ENCODE measurements around the gene DIS3L2. TPM values are rescaled to one million over a fixed set of nuclear protein-coding genes. Genes with fewer than 3 reads are reported as not detected.

DIS3L2 gene
- total RNA-seq, 1 donor from 2014 or later: 42.1 TPM

GRCh38 chr2:231926180-231926741 is 35.3 kb upstream of the DIS3L2 start, which contains the start of gene NPPC:
TSS of gene NPPC (minus strand) at chr2:231926396. CDS start at chr2:231926249, 147 bp downstream.
- H3K4me3 Mint-ChIP-seq (ENCODE audit: unreplicated experiment): peak within 1 kb of the TSS; percentile 90
- H3K9me3 Mint-ChIP-seq (ENCODE audit: unreplicated experiment): peaks cover 15% of the 10 kb centered on the region
- TF ChIP-seq CTCF (IDR thresholded peaks at IDR 0.05; ENCODE audit: partially characterized antibody, unreplicated experiment): peak; percentile 71
- peaks cover 28% of the 10 kb centered on the region for H3K27me3 Mint-ChIP-seq (ENCODE audit: unreplicated experiment)
- H3K36me3 Mint-ChIP-seq (ENCODE audit: unreplicated experiment): no peaks in the 10 kb centered on the region
- H3K4me1 Mint-ChIP-seq (ENCODE audit: low read depth, unreplicated experiment): peaks cover 44% of the 10 kb centered on the region
- H3K27ac Mint-ChIP-seq (ENCODE audit: unreplicated experiment): peak within 1 kb of the TSS; percentile 62
- DNase-seq: peak; percentile 90

GRCh38 chr2:231926761-231927565 is 34.5 kb upstream of the DIS3L2 start:
- H3K4me3 Mint-ChIP-seq (ENCODE audit: unreplicated experiment): peak overlapping the region; percentile 90
- DNase-seq: no peak
- peaks cover 16% of the 10 kb centered on the region for H3K9me3 Mint-ChIP-seq (ENCODE audit: unreplicated experiment)
- H3K36me3 Mint-ChIP-seq (ENCODE audit: unreplicated experiment): no peaks in the 10 kb centered on the region
- peaks cover 47% of the 10 kb centered on the region for H3K4me1 Mint-ChIP-seq (ENCODE audit: low read depth, unreplicated experiment)
- H3K27ac Mint-ChIP-seq (ENCODE audit: unreplicated experiment): peak overlapping the region; percentile 62
- H3K27me3 Mint-ChIP-seq (ENCODE audit: unreplicated experiment): peaks cover 28% of the 10 kb centered on the region
- TF ChIP-seq CTCF (IDR thresholded peaks at IDR 0.05; ENCODE audit: partially characterized antibody, unreplicated experiment): no peak

- peak overlapping the region; percentile 26 for H3K27ac Mint-ChIP-seq (ENCODE audit: unreplicated experiment)
- H3K4me3 Mint-ChIP-seq (ENCODE audit: unreplicated experiment): peak overlapping the region; percentile 90
- peaks cover 28% of the 10 kb centered on the region for H3K27me3 Mint-ChIP-seq (ENCODE audit: unreplicated experiment)
- peaks cover 42% of the 10 kb centered on the region for H3K4me1 Mint-ChIP-seq (ENCODE audit: low read depth, unreplicated experiment)
- H3K9me3 Mint-ChIP-seq (ENCODE audit: unreplicated experiment): peaks cover 16% of the 10 kb centered on the region
- DNase-seq: no peak
- no peaks in the 10 kb centered on the region for H3K36me3 Mint-ChIP-seq (ENCODE audit: unreplicated experiment)
- TF ChIP-seq CTCF (IDR thresholded peaks at IDR 0.05; ENCODE audit: partially characterized antibody, unreplicated experiment): no peak
These were observed 34.0 kb upstream of the DIS3L2 start for GRCh38 chr2:231927566-231927890.

- no peaks in the 10 kb centered on the region for H3K36me3 Mint-ChIP-seq (ENCODE audit: unreplicated experiment)
- H3K4me1 Mint-ChIP-seq (ENCODE audit: low read depth, unreplicated experiment): peaks cover 42% of the 10 kb centered on the region
- no peak overlapping the region for H3K27ac Mint-ChIP-seq (ENCODE audit: unreplicated experiment)
- H3K9me3 Mint-ChIP-seq (ENCODE audit: unreplicated experiment): peaks cover 16% of the 10 kb centered on the region
- peaks cover 34% of the 10 kb centered on the region for H3K27me3 Mint-ChIP-seq (ENCODE audit: unreplicated experiment)
- no peak for DNase-seq
- TF ChIP-seq CTCF (IDR thresholded peaks at IDR 0.05; ENCODE audit: partially characterized antibody, unreplicated experiment): peak; percentile 50
- no peak overlapping the region for H3K4me3 Mint-ChIP-seq (ENCODE audit: unreplicated experiment)
These were observed 33.0 kb upstream of the DIS3L2 start for GRCh38 chr2:231928481-231928880.
